H1 (cell line): ENCODE results near the gene ARHGAP32. TPM values are rescaled to one million over a fixed set of nuclear protein-coding genes. Genes with fewer than 3 reads are reported as not detected.

ENCODE experiments used
- CTBP2 ChIP-seq: IDR thresholded peaks from 2 replicates; pipeline ENCODE4 v1.7.0; 2011; ENCODE audit warnings: borderline replicate concordance, mild to moderate bottlenecking, moderate library complexity, mixed read lengths, low read length; ENCODE audit not compliant: insufficient read depth, insufficient read length
- GTF2F1 ChIP-seq: IDR thresholded peaks from 2 replicates; pipeline ENCODE4 v1.6.1; 2012; ENCODE audit warnings: low read depth, low read length, improper control_type of control experiment, borderline replicate concordance
- HDAC2 ChIP-seq, 2 experiments: fragments of 300-600 bp in 1 of 2; sonication (generic) in 1 of 2; IDR thresholded peaks; 2 replicates each; pipeline ENCODE4 v1.6.1; 2011 to 2012; ENCODE audit warnings: low read depth in 2 of 2, low read length in 2 of 2, mild to moderate bottlenecking in 2 of 2, moderate library complexity in 2 of 2, borderline replicate concordance in 1 of 2, inconsistent platforms in 1 of 2
- MAFK ChIP-seq: IDR thresholded peaks from 2 replicates; pipeline ENCODE4 v1.6.1; 2012; ENCODE audit warnings: low read depth, mild to moderate bottlenecking, improper control_type of control experiment, low read length
- SP4 ChIP-seq: IDR thresholded peaks from 2 replicates; pipeline ENCODE4 v1.6.1; 2012; ENCODE audit warnings: low read length, inconsistent platforms
- YY1 ChIP-seq: IDR thresholded peaks from 2 replicates; pipeline ENCODE4 v1.6.1; 2011; ENCODE audit warnings: low read depth, mild to moderate bottlenecking, low read length
- polyA plus RNA-seq, 7 experiments: library from polyadenylated mRNA; depleted of rRNA in 3 of 7; stranded (reverse) in 5 of 7; unstranded in 2 of 7; fragments of >200 nt in 5 of 7; fragments of 200-250 nt in 2 of 7; gene quantifications; 1 replicate in 5 of 7; 2 replicates in 1 of 7; 4 replicates in 1 of 7; pipeline versions ENCODE4 v1.2.1 to v1.2.3, GENCODE V29; 2011 to 2013; ENCODE audit warnings: missing spikeins in 2 of 7, mixed read lengths in 2 of 7
- total RNA-seq: library from RNA; stranded (reverse); fragmentation: NEBNext Ultra II Directional; extraction: Animal tissue kit (Norgen Biotek cat#: 25700); gene quantifications from 2 replicates; pipeline ENCODE4 v1.2.1, GENCODE V29; 2021

The ARHGAP32 gene
- total and polyA plus RNA-seq, 2 of the 8 experiments (the other 6 are each of a cell fraction or from before 2014, with no cell fraction given), result 13.7 to 30.0 TPM

- TF ChIP-seq MAFK (no peak), CTBP2 (no peak), HDAC2 (IDR thresholded peaks at IDR 0.05; ENCODE audit: borderline replicate concordance in 1 of 2, low read depth in 2 of 2, low read length in 2 of 2) (no peak), SP4 (no peak), YY1 (no peak), GTF2F1 (no peak)
These were observed 258.5 kb downstream of the ARHGAP32 start (continued) for GRCh38 chr11:128933481-128934178.
